GM21367 (cell line): ENCODE results near the gene KMT5B.

Experiments
- ATAC-seq: cut with Tn5 transposase; IDR thresholded peaks from one replicate; pipeline ENCODE4 v1.9.1; 2021; ENCODE audit not compliant: unreplicated experiment

Gene KMT5B

GRCh38 chr11:68121067-68121899 lies 91.8 kb downstream of the KMT5B start, which contains the start of gene CHKA:
Gene CHKA (minus strand): TSS chr11:68121388. CDS start chr11:68121177, 211 bp downstream.
- ATAC-seq: peak; percentile 67

DNA sequence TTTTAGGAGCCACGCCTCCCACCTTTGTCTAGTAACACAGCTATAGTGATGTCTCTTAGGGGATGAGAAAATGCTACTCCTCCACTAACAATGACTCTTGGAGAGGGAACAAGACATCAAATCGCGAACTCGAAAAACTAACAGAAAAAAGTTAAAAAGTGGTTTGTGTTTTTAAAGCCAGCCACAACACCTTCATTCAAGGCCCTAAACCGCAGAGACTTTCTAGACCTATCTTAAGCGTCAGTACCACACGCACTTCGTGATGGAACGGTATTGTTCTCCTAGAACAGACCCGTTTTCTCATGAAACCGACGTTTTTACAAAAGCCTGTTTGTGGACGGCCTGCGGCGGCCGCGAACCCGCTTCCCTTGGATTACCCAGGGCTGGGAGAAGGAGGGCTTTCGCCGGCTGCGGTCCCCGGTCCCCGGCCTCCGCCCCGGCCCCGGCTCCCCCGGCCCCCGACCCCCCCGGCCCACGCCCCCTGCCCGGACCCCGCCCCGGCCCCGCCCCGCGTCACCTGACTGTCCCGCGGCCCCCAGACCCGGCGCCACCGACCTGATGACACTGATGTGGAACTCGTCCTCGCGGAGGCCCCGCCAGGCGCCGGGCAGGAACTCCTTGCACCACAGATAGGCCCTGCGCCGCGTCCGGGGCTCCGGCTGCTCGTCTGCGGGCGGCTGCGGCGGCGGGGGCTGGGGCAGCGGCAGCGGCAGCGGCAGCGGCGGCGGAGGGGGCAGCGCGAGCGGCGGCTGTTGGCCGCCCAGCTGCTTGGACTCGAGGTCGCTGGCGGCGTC lies 92.6 kb downstream of the KMT5B start:
- ATAC-seq: no peak

GRCh38 chr11:68118706-68119448 lies 94.2 kb downstream of the KMT5B start:
- ATAC-seq: no peak

- ATAC-seq: no peak
Observed at GRCh38 chr11:68117853-68118470, 95.1 kb downstream of the KMT5B start.

- ATAC-seq: no peak
Observed at GRCh38 chr11:68116974-68117373, 96.1 kb downstream of the KMT5B start.

DNA sequence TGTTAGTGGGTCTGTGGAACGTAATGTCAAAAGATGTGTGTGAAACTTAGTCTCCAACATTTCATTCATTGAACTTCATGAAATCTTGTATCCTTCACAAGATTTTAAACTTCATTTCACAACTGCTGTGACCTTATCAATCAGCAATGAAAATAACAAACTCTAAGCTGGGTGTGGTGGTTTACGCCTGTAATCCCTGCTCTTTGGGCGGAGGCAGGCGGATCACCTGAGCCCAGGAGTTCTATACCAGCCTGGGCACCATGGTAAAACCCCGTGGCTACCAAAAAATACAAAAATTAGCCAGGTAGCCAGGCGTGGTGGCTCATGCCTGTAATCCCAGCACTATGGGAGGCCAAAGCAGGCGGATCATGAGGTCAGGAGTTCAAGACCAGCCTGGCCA lies 97.0 kb downstream of the KMT5B start:
- ATAC-seq: no peak

DNA sequence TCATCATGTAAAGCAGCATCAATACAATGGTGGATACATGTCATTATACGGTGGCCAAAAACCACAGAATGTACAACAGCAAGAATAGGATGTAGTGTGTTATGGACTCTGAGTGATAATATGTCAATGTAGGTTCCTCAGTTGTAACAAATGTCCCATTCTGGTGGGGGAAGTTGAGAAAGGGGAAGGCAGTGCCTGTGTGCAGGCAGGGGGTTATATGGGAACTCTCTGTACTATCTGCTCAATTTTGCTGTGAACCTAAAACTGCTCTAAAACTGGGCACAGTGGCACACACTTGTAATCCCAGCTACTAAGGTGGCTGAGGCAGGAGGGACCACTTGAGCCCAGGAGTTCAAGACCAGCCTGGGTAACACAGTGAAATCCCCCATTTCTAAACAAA lies 97.8 kb downstream of the KMT5B start:
- no peak for ATAC-seq

GRCh38 chr11:68113986-68114385 lies 99.1 kb downstream of the KMT5B start:
- no peak for ATAC-seq

GRCh38 chr11:68107689-68108088 lies 105.4 kb downstream of the KMT5B start:
- no peak for ATAC-seq

DNA sequence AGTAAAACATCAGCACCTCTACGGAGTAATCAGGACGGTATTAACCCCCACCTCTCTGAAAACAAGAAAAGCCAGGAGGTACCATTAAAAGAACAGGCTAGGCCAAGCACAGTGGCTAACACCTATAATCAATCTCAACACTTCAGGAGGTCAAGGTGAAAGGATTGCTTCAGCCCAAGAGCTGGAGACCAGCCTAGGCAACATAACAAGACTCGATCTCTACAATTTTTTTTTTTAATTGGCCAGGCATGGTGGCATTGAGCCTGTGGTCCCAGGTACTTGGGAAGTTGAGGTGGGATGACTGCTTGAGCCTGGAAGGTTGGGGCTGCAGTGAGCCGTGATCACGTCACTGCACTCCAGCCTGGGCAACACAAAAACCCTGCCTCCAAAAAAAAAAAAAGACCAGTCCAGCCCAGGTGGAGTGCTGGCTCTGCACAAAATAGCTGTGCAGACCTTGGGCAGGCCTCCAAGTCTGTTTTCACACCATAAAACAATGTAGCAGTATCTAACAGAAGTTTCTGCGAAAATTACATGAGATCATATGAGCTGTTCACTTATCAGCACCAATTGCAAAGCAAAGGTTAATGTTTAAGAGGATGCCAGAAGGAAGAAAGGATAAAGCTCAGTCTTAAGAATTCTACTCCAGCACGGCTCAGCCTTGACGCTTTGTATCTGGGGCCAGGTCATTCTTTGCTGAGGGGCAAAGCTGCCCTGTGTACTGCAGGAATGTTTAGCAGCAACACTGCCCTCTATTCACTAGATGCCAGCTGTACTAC lies 106.7 kb downstream of the KMT5B start:
- ATAC-seq: no peak
